Activated T-cell treated with anti-CD3 and anti-CD28 coated beads, Interleukin-2, amount 50 U/mL, for 1 hour (primary cell): ENCODE results near the gene ALDH3A1.

Experiments used
- DNase-seq: peaks from one replicate; pipeline ENCODE4 v3.0.0-alpha.2; 2020

Gene ALDH3A1

DNA sequence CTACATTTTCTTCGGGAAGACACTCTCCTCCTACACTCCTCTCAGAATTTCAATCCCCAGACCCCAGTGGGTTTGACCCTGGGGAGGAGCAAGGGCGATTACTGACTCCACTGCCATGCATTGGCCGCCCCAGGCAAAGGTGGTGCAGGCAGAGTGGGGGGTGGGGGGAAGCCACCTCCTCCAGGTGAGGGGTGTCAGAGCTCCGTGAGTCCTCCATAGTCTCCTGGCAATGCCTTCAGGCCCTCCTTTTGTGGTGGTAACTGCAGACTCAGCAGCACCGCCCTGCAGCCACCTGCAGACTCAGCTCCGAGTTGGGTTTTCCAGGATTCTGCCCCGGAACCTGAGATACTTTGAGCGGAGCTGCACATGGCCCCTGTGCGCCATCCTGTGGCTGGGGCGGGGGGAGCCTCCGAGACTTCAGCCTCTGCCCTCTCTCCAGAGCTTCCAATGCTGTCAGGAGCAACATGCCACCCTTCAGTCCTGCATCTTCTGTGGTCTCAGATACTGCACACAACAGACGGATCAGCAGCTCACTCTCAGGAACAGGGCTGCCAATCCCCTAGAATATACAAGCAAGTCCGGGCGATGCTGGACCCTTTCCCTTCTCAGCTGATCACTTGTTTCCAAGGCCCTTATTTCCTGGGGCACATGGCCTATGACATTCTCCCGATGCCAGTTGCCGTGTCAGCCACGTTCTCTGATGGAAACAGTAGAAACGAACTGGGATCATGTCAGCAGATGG, 29.3 kb downstream of the ALDH3A1 start:
- no peak for DNase-seq

DNA sequence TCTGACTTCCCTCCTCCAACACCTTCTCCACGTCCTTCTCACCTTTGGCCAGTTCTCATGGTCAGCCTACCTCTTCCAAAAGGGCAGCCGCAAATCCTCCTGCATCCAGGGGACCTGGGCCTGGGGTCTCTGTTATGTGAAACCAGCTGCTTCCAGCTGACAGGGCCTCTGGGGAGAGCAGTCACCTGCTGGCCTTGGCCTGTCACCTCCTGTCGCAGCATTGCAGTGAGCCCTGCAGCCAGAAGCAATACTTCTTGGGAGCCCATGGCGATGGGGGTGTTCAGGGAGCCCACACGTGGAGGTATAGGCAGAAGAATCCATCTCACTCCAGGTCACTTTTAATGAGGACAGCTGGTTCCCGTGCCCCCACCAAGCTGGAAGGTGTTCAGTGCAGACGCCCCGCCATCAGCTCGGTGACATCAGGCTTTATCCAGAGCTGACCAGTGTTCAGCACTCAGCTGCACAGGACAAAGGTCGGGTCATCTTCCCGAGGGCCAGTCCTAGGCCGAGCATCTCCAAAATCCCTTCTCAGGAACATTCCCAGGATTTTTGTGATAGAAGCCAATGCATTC, 30.0 kb downstream of the ALDH3A1 start:
- DNase-seq, result no peak

DNA sequence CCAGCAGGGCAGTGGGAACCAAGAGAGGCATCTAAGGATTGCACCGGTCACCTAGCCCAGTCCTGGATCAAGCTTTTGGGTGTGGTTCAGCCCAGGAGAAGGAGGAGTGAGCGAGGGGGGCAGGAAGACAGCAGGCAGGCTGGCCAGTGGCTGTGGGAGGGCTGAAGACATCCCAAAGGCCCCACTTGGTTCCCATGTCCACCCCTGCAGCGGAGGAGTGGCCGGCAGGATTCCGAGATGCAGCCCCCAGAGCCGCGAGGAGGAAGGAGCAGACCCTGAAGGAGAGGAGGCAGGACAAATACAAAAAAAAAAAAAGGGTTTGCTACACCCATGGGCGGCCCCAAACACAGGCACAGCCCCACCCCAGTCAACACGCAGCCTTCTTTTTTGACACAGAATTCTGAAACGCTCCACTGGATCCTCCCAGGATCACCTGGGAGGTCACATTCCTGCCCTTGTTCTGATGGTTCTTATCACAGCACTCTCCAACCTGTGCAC, 30.6 kb downstream of the ALDH3A1 start:
- no peak for DNase-seq

DNA sequence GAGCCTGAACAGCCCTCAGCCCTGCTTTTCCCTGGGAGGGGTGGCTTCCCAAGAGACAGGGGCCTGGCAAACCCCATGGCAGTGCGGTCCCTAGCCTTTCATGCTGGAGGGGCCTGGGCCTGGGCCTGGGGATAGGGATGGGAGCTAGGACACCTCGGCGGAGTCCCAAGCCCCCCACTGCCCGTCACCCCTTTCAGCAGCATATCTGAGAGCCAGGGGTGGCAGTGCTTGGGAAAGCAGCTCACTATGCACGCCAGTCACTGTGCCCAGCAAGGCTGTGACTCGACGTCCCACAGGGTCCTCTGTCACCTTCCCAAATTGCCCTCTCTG, 31.1 kb downstream of the ALDH3A1 start:
- no peak for DNase-seq

DNA sequence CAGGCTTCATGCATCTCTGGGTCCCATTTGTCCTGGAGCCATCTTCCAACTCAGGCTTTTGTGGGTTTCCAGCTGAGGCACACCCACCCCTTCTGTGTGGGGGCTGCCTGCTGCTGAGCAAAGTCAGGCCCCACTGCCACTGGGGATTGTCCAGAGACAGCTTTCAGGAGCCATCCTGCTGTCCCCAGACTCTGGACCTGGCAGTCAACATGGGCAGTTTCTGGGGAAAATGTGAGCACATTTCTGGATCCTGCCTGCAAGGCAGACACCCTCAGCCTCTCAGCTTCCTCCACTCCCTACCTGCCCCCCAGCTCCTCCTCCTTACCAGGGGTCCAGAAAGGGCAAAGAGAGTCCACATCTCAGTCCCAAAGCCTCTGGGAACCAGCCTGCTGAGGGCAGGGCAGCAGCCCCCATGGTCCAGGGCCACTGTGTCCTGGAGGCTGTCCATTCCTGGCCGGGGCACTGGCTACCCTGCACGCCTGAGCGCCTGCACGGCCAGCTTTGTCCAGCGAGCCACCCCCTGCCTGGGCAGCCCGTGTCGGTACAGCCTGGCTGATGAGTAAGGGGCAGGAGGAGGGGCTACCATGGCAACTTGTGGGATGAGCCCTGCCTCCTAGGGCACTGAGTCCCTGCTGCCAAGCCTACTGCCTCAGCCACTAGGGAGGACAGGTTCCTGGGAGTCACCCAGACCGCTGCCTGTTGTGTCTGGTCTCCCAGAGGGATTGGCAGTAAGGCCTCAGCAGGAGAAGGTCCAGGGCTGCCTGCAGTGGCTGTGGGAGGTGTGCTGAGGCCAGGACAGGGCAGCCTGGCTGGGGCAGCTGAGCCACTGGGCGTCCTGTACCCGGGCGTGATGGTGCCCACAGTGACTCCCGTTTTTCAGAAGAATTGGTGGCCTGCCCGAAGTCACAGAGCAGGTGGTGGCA, 31.7 kb downstream of the ALDH3A1 start, which contains the start of gene SLC47A2:
Gene SLC47A2 (minus strand): TSS at position 477 of the 923 bp plus-strand sequence. CDS start 29 bp downstream, at position 448.
- DNase-seq, result no peak

DNA sequence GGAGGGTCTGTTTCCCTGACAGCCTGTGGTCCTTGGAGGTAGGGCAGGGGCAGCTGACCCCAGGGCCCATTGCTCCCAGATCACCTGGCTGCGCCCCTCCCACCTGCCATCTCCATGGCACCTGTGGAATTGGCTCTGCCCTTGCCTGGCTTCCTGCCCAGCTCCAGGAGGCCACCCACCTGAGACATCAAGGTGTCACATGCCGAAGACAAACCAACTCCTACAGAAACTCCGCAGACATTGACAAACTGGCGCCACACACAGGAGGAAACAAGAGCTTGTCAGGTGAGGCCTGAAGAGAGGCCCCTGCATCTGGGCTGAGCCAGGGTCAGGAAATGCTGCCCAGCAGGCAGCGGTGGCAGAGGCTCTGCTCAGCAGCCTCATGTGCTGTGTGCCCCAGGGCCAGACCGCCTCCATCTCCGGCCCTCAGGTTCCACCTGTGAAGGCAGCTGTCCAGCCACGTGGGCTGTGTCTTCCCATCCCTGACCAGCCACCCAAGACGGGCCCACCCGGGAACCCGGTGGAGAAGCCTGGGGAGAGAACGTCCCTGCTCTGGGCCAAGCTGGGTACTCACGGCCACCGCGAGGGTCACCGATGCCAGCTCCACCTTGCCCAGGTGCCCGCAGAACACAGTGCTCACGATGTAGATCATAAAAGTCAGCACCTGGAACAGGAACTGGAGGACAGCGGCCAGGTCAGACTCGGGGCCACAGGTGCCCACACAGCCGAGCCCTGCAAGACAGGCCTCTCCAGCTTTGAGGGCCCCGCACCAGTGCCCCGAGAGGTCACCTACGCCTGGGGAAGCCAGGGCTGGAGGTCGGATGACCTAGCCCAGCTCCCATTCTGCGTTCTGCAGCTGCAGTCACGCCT, 33.3 kb downstream of the ALDH3A1 start:
- no peak for DNase-seq

DNA sequence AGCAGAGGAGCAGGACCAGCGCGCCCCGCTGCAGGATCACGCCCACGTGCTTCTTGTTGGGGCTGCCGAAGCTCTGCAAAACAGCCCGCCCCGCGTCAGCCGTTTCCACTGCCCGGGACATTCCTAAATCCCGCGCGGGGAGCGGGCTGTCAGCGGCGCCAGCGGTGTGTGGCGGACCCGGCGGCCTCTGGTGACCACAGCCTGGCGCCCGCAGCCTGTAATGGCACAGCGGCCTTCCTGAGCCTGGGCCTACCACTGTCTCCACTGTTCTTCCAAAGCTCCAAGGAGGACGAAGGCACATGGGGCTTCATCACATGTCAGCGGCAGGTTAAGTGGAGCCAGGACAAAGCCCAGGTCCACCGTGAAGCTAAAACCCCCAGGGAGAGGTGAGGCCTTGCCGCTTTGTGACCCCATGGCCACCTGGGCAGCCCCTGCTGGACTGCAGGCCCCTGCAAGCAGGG, 34.2 kb downstream of the ALDH3A1 start:
- DNase-seq, result no peak

DNA sequence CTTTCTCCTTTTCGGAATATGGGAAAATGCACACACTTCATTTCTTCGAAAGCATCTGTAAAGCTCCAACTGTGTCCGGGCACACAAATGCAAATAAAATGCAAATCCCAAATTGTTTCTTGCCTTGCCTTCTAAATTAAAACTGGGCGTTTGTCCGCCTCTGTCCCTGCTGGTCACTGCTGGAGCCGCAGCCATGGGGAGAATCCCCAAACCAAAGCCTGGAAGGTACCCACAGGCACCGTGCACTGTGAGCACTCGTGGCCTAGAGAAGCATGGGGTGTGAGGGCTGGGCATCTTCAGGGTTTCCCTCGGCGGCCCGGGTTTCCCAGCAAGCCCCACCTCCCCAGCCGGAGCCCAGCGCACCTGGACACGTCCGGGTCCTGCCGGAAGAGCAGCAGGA, 34.6 kb downstream of the ALDH3A1 start:
- DNase-seq, result no peak

DNA sequence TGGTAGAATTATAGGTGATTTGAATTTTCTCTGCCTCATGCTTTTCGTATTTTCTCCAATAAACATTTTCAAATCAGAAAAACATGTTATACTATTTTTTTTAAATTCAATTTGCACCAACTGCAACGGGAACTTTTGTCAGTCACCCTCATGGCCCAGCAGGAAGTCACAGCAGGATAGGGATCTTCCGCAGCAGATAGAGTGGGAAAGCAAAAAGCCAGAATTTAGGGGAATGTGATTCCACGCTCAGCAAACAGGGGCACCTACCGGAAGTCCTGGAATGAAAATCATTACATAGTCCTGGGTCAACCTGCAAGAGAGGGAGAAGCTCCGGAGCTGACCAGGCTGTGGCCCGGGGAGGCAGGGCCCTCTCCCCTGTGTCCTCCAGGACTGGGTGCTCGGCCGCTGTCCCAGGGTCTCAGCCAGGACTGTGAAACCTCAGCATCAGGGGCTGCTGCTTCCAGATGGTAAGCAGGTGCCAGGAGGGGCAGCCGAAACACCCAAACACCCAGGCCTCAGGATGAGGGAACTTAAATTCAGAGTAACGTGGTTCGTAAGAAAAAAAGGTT, 35.6 kb downstream of the ALDH3A1 start:
- no peak for DNase-seq

DNA sequence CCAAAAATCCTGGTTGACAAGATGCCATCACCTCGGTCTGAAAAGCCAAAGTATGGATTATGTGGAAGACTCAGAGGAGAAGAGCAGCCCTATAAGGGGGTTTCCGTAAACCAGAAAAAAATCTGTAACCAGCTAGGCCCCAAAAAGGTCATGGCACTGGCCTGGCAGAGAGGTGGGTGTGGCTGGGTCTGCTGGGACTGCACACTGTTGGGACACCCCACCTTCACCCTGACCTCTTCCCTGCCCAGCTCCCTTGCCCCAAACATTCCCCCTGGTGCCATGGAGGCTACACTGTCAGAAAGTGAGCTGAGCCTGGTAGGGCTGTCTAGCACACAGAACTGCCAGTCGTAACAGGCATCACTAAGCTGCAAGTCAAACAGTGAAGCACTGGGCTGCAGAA, 38.3 kb downstream of the ALDH3A1 start:
- no peak for DNase-seq

DNA sequence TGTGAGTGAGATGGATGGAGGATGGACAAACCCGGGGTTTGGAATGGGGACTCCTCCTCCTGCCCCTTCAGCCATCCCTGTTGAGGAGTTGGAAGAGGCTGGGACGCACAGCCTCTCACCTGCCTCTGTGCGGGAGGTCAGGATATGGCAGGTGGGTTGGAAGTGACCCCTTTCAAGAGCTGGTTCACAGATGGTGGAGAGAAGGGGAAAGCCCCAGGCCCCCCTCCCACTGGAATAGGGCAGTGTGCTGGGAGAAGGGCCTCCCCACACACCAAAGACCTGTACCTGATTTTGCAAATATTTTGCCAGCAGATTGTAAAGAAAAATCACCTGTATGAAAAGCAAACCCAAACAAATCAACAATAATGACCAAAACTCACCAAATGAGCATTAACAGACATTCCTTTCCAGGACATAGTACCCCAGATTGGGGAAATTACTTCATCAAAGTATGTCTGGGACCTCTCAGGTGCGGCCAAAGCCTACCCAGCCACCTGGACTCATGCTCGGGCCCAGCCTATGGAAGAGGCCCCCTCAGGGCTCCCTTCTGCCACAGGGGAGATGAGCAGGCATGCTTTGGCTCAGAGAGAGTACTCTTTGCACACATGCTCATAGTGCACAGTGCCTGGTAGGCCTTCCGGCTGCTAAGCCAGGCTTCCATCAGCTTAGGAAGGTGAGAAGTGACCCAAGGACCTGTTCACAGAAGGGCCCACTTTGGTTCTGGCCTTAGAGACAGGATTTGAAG, 39.5 kb downstream of the ALDH3A1 start:
- DNase-seq, result no peak

DNA sequence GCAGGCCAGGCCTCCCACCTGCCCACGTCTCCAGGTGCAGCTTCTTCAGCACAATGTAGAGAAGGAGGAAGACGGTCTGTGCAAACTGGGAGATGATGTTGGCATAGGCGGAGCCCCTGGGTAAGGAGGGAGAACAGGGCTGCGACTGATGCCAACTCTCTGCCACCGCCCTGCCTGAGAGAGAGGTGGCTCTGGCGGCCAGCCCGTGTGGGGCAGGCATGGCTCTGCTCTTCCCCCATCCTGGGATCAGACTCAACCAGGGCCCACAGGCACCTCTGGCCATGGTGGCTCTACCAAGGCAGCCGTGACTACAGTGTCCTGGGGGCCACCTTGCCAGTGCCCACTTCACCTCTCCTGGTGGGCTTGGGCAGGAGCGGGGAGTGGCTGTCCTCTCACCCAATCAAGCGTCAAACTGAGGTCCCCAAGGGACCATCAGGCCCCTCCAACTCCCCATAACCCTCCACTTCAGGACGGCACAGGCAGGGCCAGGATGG, 40.3 kb downstream of the ALDH3A1 start:
- no peak for DNase-seq

DNA sequence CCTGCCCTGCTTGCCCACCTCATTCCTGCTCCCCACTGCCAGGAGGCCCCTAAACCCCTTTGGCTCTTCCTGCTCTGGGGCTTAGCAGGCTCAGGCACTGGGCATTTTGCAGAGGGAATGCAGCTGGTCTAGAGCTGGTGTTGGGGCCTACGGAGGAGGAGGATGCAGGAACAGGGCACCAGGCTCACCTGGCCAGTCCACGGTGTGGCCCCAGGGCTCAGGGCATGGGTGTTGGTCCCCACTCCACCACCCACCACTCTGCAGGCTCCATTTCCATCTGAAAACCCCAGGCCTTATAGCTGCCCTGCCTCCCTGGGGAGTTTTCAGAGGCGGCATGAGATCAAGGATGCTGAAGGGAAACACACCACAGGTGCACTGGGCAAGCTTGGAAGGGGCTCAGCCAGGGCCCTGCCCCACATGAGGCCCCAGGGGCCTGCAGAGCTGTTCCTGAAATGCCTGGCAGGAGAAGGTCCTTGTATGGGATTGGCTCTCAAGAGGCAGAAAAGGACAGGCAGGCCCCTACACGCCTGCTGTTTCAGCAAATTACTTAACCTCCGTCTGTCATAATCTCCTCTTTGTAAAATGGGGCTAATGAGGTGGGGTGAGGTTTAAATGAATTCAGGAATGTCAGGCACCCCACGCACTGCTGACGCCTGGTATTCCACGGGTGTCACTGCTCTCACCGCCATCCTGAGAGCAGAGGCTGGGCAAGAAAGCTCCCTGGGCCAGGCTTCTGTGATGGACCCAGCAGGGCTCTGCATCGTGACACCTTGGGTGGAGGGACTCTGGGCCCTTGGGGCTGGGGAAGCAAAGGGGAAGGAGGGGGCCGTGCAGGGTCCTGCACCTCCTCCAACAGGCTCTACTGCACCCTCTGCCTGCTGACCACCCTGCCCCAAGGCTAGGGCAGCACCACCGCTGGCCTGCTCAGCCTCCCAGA, 41.0 kb downstream of the ALDH3A1 start:
- no peak for DNase-seq

DNA sequence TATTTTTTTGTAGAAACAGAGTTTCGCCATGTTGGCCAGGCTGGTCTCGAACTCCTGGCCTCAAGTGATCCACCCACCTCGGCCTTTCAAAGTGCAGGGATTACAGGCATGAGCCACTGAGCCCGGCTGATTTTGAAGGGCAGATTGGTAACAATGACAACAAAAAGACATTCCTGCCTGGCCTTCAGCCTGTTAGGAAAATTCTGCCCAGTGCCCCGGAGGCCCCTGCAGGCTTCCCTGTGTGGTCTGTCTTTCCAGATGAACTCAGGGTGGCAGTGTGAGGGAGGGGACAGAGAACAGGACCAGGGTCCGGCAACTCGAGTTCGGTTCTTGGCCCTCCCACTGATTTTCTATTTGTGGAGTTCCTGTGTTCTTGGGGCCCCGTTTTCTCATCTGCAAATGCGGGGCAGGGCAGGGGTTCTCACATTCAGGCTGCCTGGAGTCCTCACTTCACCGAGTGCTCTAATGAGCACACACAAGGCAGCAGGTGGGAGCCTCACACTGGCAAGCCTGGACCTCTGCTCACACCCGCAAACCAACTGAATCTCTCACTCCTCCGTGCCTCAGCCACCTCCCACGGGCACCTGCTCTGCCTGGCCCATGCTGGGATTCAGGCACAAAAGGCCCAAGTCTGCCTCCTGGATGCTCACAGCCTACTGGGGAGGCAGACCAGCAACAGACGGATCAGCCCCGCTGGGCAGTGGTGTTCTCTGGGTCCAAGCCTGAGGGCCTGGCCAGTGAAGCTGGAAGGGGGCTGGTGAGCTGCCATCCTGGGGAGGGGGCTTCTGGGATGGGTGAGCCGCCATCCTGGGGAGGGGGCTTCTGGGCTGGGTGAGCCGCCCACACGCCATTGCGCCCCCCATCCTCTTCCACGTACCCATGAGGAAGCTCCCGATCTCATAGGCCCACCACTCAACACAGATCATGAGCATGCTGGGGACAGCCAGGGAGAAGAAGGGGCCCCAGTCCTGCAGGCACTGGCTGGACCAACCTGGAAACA, 42.0 kb downstream of the ALDH3A1 start:
- DNase-seq, result no peak

DNA sequence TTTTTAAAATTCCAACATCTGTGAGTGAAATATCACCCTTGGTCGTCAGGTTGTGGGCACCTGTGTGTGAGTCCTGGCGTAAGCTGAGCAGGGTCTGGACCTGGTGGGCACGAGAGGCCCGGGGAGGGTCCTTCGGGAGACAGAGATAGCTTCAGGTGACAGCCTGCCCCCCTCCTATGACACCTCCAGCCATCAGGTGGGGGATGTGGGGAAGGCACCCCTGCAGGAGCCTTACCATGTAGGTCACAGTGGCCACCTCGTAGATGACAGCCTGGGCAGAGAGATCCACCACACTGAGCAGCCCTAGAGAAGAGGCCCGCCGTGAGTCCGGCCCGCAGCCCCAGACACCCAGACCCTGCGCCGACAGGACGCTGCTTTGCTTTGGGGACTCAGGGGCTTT, 42.9 kb downstream of the ALDH3A1 start:
- no peak for DNase-seq

DNA sequence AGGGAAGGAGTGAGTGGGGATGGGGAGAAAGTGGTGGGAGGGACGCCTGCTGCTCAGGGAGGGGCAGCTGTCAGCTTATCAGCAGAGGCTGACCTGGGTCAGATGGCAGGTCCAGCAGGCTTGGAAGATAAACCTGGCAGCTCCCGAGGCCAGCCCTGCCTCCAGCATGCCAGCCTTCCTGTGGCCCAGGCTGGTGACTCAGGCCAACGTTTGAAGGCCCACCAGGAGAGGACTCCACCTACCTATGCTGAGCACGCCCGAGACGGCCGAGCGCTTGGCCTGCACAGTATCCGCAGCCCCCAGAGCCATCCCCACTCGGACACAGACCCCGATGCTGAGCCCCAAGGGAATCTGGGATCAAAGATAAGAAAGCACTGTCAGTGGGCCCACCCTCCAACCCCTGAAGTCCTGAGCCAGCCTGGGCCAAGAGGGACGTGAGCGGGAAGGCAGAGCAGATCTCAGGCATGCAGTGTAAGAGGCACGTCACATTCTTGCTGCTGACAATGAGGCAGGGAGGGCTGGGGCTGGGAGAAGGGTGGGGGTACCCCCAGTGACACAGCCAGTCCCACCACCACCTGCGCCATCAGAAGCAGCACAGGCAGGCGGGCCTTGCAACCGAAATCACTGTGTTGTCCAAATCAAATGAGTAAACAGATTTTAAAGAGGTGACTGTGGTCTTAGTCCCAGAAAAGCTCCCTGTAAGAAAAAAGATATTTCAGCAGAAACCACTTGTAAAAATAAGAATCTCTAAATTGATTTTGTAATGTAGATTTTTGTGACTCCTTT, 44.1 kb downstream of the ALDH3A1 start:
- no peak for DNase-seq

DNA sequence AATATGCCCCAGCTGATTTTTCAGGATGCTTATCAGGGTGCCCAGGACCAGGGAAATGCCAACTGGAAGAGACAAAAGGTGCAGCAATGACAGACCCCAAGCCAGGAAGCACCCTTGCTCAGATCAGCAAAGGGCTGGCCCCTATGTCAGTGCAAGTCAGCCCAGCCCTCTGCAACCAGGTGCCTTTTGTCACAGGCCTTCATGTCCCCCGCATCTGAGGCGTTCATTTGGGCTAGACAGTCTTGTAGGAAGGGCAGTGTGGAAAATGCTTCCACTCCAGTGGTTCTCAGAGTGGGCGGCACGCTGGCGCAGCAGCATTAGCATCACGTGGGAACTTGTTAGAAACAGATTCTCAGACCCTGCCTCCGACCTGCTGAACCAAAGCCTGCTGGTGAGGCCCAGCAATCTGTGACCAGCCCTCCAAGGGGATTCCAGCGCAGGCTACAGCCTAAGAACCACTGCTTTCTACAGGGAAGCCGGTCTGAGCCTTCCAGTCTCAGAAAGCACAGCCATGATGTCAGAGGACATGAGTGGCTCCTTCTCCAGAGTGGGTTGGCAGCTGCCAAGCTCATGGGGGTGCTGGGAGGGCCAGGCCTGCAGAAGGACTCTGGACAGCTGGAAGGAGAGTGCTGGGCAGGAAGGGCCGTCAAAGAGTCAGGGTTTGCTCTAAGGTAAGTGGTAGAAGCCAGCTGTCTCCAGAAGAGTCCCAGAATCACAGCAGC, 44.8 kb downstream of the ALDH3A1 start:
- no peak for DNase-seq
